Esophagus squamous epithelium (tissue), 4 donors: ENCODE data around the gene INMT.

ENCODE experiments used
- CTCF ChIP-seq, 6 experiments: fragments of 450-650 bp in 4 of 6; fragments of 200-600 bp in 2 of 6; sonication (generic) in 2 of 6; IDR thresholded peaks; one replicate each; pipeline ENCODE4 v1.5.1; 2016 to 2019; ENCODE audit warnings: antibody characterized with exemption in 6 of 6, mild to moderate bottlenecking in 4 of 6, moderate library complexity in 4 of 6
- POLR2A ChIP-seq, 4 donors: fragments of 450-650 bp; IDR thresholded peaks; one replicate each; pipeline ENCODE4 v1.6.1; 2017; ENCODE audit warnings: antibody characterized with exemption in 4 of 4, mild to moderate bottlenecking in 4 of 4, moderate library complexity in 3 of 4

DNA sequence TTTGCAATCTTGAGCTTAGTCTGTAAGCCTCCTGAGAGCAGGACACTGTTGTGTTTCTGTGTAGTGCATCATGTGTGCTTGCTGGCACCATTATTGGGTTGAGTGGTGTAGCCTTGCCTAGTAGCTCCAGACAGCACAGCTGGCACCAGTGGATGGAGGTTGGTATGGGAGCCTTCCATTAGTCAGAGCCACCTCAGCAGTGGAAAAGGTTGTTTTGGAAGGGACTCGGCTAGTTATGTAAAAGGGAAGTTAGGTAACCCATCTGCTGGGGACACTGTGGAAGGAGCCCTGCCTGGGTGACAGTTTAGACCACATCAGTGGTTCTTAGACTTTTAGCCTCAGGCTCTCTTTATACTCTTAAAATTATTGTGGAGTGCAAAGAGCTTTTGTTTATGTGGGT is 35.6 kb downstream of the INMT start:
- TF ChIP-seq POLR2A (IDR thresholded peaks at IDR 0.05) = no peak
- TF ChIP-seq CTCF (IDR thresholded peaks at IDR 0.05) = no peak
